NCI-H2107 (cell line): ENCODE data around the gene ZNF541.
A peak's percentile ranks its signal among the peaks of the same experiment; 100 is the strongest.

Experiments used
- DNase-seq: peaks from one replicate; lab custom pipeline; 2025; lab: John Stamatoyannopoulos, UW

ZNF541 gene, protein sequence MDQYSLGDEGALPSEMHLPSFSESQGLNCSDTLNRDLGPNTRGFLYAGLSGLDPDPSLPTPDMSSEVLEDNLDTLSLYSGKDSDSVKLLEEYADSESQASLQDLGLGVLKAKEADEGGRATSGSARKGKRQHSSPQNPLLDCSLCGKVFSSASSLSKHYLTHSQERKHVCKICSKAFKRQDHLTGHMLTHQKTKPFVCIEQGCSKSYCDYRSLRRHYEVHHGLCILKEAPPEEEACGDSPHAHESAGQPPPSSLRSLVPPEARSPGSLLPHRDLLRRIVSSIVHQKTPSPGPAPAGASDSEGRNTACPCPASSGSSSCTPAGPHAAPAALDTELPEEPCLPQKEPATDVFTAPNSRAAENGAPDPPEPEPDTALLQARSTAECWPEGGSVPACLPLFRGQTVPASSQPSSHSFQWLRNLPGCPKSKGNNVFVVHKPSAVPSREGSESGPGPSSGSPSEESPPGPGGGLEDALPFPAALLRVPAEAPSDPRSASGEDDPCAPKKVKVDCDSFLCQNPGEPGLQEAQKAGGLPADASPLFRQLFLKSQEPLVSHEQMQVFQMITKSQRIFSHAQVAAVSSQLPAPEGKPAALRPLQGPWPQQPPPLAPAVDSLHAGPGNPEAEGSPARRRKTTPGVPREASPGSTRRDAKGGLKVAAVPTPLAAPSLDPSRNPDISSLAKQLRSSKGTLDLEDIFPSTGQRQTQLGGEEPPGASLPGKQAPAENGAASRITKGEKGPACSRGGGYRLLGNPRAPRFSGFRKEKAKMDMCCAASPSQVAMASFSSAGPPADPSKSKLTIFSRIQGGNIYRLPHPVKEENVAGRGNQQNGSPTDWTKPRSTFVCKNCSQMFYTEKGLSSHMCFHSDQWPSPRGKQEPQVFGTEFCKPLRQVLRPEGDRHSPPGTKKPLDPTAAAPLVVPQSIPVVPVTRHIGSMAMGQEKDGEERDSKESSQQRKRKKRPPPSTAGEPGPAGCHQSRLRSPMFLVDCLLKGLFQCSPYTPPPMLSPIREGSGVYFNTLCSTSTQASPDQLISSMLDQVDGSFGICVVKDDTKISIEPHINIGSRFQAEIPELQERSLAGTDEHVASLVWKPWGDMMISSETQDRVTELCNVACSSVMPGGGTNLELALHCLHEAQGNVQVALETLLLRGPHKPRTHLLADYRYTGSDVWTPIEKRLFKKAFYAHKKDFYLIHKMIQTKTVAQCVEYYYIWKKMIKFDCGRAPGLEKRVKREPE (N-terminal part only)

DNA sequence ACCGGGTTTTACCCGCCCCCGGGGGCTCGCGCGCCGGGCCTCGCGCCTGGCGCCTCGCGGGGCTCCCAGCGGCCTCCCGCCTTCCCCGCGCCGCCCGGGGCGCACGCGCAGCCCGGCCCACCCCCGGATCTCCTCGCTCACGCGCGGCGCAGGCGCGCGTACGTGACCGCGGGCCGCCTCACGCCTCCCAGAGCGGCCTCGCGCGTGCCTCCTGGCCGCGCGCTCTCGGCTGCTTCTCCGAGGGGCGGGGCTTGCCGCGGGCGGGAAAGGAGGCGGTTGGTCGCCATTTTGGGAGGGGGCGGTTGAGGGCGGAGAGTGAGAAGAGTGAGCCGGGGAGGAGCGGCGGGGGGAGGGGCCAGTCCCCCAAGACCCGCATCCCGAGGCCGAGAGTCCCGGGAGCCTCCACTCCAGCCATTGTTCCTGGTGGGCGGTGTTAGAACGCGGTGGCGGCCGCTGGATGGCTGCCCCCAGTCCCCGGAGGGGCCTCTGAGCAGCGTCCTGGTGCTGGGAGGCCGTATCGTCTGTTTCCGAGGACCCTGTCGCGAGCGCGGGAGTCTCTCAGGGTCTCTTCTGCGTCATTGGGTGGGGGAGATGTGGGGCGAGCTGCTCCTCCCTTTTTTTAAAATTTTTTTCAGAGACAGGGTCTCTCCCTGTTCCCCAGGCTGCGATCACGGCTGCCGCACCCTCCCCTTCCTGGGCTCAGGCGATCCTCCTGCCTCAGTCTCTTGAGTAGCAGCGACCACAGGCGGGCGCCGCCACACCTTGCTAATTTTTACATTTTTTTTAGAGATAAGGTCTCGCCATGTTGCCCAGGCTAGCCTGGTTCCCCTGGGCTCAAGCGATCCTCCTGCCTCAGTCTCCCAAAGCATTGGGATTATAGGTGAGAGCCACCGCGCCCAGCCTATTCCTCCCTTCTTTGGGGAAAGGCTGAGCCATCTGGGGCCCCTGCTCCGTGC, at the start of gene ZNF541:
Gene ZNF541, minus strand, starts transcription at position 78 of the 956 bp plus-strand sequence. CDS start 17,292 bp downstream, outside the sequence.
- DNase-seq: no peak

DNA sequence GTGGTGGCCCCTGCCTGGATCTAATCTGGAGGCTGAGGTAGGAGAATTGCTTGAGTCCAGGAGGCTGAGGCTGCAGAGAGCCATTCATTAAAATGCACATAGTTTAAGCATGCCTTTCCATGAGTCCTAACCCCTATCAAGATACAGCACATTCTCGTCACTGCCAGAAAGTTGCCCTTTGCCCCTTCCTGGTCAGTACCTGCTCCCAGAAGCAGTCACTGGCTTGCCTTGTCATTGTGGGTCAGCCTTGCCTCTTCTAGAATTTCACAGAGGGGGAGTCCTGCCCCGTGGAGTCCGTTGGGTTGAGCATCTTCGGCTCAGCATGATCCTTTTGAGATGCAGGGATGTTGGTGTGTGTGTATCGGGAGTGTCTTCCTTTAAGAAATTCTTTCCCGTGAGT, 46.8 kb upstream of the ZNF541 start:
- no peak for DNase-seq

- DNase-seq: no peak
These were observed 45.8 kb upstream of the ZNF541 start for GRCh38 chr19:47618771-47619170.

DNA sequence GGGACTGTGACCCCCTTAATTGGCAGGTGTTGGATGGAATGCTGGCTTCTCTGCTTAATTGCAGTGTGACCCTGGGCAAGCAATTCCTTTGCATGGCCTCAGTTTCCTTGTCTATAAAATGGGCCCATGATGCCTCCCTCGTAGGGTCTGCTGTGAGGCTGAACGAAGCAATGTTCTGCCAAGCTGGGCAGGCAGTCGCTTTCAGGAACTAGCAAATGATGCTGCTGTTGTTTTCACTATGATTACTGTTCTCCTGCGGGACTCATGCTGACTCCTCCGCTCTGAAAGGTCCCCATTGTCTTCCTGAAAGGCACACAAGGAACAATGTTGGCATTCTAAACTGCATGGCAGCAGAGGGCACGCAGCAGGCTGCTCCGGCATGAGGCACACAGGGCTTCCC, 42.8 kb upstream of the ZNF541 start:
- no peak for DNase-seq

DNA sequence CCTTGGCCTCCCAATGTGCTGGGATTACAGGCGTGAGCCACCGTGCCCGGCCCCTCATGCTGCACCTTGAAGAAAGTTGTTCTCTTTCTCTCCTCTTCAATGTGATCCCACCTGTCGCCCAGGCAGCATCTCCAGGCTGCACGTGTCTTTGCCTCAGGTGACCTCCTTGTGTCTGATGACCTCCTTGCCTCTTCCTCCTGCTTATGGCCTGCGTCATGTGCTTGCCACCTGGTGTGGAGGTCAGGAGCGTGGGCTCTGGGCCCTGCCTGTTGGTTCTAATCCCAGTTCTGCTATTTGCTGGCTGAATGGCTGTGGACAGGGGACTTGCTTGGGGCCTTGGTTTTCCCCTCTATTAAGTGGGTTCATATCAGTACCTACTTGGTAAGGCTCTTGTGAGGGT, 42.3 kb upstream of the ZNF541 start:
- DNase-seq: no peak

DNA sequence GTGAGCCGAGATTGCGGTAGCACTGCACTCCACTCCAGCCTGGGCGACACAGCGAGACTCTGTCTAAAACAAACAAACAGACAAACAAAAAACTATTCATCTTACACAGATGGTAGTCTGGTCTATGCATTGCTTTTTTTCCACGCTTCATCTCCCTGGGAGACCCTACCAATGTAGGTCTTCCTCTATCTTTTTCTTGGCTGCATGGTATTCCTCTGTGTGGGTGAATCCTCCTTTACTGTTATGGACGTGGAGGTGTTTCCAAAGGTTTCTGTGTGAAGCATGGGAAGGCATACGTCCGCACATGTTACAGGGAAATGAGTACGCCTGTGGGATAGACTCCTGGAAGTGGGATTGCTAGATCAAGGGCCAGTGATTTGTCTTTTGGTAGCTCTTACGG, 41.6 kb upstream of the ZNF541 start:
- DNase-seq: no peak

DNA sequence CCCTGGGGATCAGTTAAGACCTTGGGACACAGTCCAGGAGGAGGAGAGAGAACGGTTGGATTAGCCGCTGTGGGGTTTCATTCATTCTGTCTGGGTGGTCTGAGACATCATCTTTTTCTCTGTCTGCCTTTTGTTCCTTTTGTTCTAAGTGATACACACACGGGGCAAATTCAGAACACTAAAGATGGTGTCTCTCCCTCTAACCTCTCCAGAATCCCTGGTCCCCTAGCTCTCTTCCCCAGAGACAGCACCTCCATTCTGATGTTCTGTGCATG, 41.0 kb upstream of the ZNF541 start:
- no peak for DNase-seq

- DNase-seq: no peak
These were observed 40.4 kb upstream of the ZNF541 start for GRCh38 chr19:47613165-47614020.

DNA sequence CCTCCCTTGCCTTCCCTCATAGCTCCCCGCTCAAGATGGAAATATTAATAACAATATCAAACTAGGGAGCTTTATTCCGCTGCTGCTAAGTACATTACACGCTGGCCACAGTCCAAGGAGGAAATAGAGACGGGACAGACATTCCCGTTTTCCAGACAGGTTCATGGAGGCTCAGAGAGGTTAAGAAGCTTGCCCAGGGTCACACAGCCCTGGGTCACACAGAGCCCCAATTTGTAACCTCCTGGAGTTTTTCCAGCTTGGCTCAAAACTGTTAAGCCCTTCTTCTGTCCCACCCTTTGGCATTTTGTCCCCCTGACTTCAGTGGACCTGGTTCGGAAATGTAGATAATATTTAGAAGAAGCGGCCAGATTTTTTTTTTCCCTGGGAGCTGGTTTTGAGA, 38.0 kb upstream of the ZNF541 start:
- DNase-seq: no peak

GRCh38 chr19:47609906-47610894, 37.3 kb upstream of the ZNF541 start:
- no peak for DNase-seq

GRCh38 chr19:47608969-47609905, 36.3 kb upstream of the ZNF541 start, which contains the start of gene BICRA:
Gene BICRA, plus strand, starts transcription at chr19:47609134. Its CDS starts 64,441 bp downstream, at chr19:47673575.
- DNase-seq: peak; percentile 39

GRCh38 chr19:47608074-47608918, 35.3 kb upstream of the ZNF541 start:
- peak; percentile 88 for DNase-seq

- DNase-seq: no peak
These were observed 34.7 kb upstream of the ZNF541 start for GRCh38 chr19:47607564-47608073.

GRCh38 chr19:47603706-47604565, 31.0 kb upstream of the ZNF541 start:
- DNase-seq: no peak

DNA sequence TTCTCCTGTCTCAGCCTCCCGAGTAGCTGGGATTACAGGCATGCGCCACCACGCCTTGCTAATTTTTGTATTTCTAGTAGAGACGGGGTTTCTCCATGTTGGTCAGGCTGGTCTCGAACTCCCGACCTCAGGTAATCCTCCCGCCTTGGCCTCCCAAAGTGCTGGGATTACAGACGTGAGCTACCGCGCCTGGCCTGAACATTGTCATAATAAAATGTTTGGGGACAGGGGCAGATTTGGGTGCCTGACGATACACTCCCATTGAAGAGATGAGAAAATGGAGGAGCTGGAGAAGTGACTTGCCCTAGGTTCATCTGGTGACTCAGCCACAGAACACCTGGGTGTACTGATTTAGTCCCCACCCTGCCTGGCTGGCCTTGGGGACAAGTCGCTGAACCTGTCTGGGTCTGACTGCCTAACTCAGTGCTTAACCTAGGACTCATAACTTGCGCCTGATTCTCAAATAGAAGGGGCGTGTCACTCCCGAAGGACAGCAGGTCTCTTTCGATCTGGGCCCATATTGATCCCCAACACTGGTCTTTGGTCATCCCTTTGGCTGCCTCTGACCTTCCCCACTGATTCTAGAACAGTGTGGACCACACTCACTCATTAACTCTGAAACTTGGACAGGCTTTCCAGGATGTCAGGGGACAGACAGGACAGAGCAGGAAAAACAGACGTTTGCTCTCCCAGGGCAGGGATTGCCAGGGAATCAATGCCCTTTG, 28.4 kb upstream of the ZNF541 start:
- DNase-seq: no peak
